Measurements from ENCODE around the gene MSN. TPM values are rescaled to one million over a fixed set of nuclear protein-coding genes. Genes with fewer than 3 reads are reported as not detected.

MSN gene
- total and polyA plus RNA-seq, 10 of the 15 experiments (the other 5 are each of a cell fraction or from before 2014, with no cell fraction given): 93.8 to 432 (median 270) TPM

GRCh38 chrX:65689377-65689776, 21.9 kb downstream of the MSN start (continued):
- TF ChIP-seq REST (IDR thresholded peaks at IDR 0.05; ENCODE audit: low read depth, low read length) (no peak), SUPT20H (IDR thresholded peaks at IDR 0.05; ENCODE audit: borderline replicate concordance, control insufficient read depth, low read depth, low read length) (no peak), FOXK2 (IDR thresholded peaks at IDR 0.05) (no peak)
- TF ChIP-seq, protein P1, sequence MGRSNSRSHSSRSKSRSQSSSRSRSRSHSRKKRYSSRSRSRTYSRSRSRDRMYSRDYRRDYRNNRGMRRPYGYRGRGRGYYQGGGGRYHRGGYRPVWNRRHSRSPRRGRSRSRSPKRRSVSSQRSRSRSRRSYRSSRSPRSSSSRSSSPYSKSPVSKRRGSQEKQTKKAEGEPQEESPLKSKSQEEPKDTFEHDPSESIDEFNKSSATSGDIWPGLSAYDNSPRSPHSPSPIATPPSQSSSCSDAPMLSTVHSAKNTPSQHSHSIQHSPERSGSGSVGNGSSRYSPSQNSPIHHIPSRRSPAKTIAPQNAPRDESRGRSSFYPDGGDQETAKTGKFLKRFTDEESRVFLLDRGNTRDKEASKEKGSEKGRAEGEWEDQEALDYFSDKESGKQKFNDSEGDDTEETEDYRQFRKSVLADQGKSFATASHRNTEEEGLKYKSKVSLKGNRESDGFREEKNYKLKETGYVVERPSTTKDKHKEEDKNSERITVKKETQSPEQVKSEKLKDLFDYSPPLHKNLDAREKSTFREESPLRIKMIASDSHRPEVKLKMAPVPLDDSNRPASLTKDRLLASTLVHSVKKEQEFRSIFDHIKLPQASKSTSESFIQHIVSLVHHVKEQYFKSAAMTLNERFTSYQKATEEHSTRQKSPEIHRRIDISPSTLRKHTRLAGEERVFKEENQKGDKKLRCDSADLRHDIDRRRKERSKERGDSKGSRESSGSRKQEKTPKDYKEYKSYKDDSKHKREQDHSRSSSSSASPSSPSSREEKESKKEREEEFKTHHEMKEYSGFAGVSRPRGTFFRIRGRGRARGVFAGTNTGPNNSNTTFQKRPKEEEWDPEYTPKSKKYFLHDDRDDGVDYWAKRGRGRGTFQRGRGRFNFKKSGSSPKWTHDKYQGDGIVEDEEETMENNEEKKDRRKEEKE (IDR thresholded peaks at IDR 0.05): no peak
- TF ChIP-seq, protein P2, sequence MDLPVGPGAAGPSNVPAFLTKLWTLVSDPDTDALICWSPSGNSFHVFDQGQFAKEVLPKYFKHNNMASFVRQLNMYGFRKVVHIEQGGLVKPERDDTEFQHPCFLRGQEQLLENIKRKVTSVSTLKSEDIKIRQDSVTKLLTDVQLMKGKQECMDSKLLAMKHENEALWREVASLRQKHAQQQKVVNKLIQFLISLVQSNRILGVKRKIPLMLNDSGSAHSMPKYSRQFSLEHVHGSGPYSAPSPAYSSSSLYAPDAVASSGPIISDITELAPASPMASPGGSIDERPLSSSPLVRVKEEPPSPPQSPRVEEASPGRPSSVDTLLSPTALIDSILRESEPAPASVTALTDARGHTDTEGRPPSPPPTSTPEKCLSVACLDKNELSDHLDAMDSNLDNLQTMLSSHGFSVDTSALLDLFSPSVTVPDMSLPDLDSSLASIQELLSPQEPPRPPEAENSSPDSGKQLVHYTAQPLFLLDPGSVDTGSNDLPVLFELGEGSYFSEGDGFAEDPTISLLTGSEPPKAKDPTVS (IDR thresholded peaks at IDR 0.05; ENCODE audit: low read depth, low read length): no peak
- TF ChIP-seq, protein P3, sequence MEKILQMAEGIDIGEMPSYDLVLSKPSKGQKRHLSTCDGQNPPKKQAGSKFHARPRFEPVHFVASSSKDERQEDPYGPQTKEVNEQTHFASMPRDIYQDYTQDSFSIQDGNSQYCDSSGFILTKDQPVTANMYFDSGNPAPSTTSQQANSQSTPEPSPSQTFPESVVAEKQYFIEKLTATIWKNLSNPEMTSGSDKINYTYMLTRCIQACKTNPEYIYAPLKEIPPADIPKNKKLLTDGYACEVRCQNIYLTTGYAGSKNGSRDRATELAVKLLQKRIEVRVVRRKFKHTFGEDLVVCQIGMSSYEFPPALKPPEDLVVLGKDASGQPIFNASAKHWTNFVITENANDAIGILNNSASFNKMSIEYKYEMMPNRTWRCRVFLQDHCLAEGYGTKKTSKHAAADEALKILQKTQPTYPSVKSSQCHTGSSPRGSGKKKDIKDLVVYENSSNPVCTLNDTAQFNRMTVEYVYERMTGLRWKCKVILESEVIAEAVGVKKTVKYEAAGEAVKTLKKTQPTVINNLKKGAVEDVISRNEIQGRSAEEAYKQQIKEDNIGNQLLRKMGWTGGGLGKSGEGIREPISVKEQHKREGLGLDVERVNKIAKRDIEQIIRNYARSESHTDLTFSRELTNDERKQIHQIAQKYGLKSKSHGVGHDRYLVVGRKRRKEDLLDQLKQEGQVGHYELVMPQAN (conservative IDR thresholded peaks at IDR 0.05): no peak

All from GM12878 (cell line).